Renal cortical epithelial cell (primary cell): ENCODE measurements around the gene ERCC6L. TPM values are rescaled to one million over a fixed set of nuclear protein-coding genes. Genes with fewer than 3 reads are reported as not detected.

Experiments used
- DNase-seq: peaks from one replicate; pipeline ENCODE4 v3.0.0-alpha.2; 2011; ENCODE audit warnings: low read depth
- total RNA-seq: library from RNA; depleted of rRNA; stranded (reverse); fragments of >200 nt; gene quantifications from 2 replicates; pipeline ENCODE4 v1.2.3, GENCODE V29; 2014

The ERCC6L gene
- 0.25 and 4.0 TPM in 2 replicates for total RNA-seq

- peak; percentile 68 for DNase-seq
Observed at GRCh38 chrX:72238721-72239475, at the start of gene ERCC6L. ERCC6L (minus strand) TSS chrX:72239027; CDS start chrX:72238911, 116 bp downstream.

GRCh38 chrX:72282302-72282701 is 43.5 kb upstream of the ERCC6L start:
- no peak for DNase-seq

- DNase-seq: peak; percentile 53
Observed at GRCh38 chrX:72280321-72280845, 41.6 kb upstream of the ERCC6L start.

- DNase-seq: no peak
Observed at GRCh38 chrX:72276478-72276953, 37.7 kb upstream of the ERCC6L start.

GRCh38 chrX:72274526-72274925 is 35.7 kb upstream of the ERCC6L start:
- DNase-seq: no peak

GRCh38 chrX:72273718-72274117 is 34.9 kb upstream of the ERCC6L start:
- DNase-seq: no peak

GRCh38 chrX:72272868-72273267 is 34.0 kb upstream of the ERCC6L start:
- peak; percentile 87 for DNase-seq

- DNase-seq: no peak
Observed at GRCh38 chrX:72271812-72272211, 33.0 kb upstream of the ERCC6L start.

GRCh38 chrX:72271091-72271788 is 32.4 kb upstream of the ERCC6L start:
- no peak for DNase-seq

- no peak for DNase-seq
Observed at GRCh38 chrX:72270316-72270866, 31.6 kb upstream of the ERCC6L start.

GRCh38 chrX:72269671-72270251 is 30.9 kb upstream of the ERCC6L start:
- DNase-seq: peak; percentile 33

GRCh38 chrX:72268597-72269365 is 30.0 kb upstream of the ERCC6L start:
- DNase-seq: no peak

GRCh38 chrX:72265263-72265662 is 26.4 kb upstream of the ERCC6L start:
- DNase-seq: no peak

- no peak for DNase-seq
Observed at GRCh38 chrX:72262077-72262476, 23.2 kb upstream of the ERCC6L start.

- DNase-seq: no peak
Observed at GRCh38 chrX:72260448-72260847, 21.6 kb upstream of the ERCC6L start.

- peak; percentile 78 for DNase-seq
Observed at GRCh38 chrX:72258174-72258573, 19.3 kb upstream of the ERCC6L start.

- no peak for DNase-seq
Observed at GRCh38 chrX:72255864-72256263, 17.0 kb upstream of the ERCC6L start.

- peak; percentile 51 for DNase-seq
Observed at GRCh38 chrX:72255445-72255844, 16.6 kb upstream of the ERCC6L start.

GRCh38 chrX:72254816-72255215 is 16.0 kb upstream of the ERCC6L start:
- no peak for DNase-seq

- DNase-seq: peak; percentile 70
Observed at GRCh38 chrX:72253686-72254085, 14.9 kb upstream of the ERCC6L start.

- peak; percentile 59 for DNase-seq
Observed at GRCh38 chrX:72247206-72247942, 8.5 kb upstream of the ERCC6L start.
